ENCODE results near the gene INMT.
"Not testable (repeated sequence)": the region's sequence is repeated elsewhere in the genome, so short reads cannot be mapped to it uniquely, and the experiment has no call there.

Gene INMT

GRCh38 chr7:30713392-30713791 is 38.5 kb upstream of the INMT start:
- Histone ChIP-seq H3K36me3 (ENCODE audit: control insufficient read depth, insufficient read depth, low read length) (no peaks in the 10 kb centered on the region), H3K27ac (ENCODE audit: low read depth, low read length) (no peak overlapping the region), H2AK5ac (ENCODE audit: low read length) (no peak overlapping the region), H3K18ac (ENCODE audit: low read length) (no peak overlapping the region), H2BK120ac (ENCODE audit: low read depth, low read length) (no peak overlapping the region), H3K23ac (ENCODE audit: low read length) (no peak overlapping the region), H3K79me1 (ENCODE audit: low read length) (no peaks in the 10 kb centered on the region), H2BK15ac (replicated peaks; ENCODE audit: low read depth) (no peak overlapping the region), H4K5ac (ENCODE audit: low read length) (no peak overlapping the region), H3K4me1 (ENCODE audit: control insufficient read depth, low read depth, low read length) (no peaks in the 10 kb centered on the region), H2BK5ac (ENCODE audit: low read length) (no peak overlapping the region), H3K79me2 (ENCODE audit: control insufficient read depth, insufficient read depth, low read length) (no peaks in the 10 kb centered on the region), H3K4me2 (ENCODE audit: low read length) (no peak overlapping the region), H3K27me3 (ENCODE audit: insufficient read depth, low read length, poor library complexity) (no peaks in the 10 kb centered on the region), H4K8ac (ENCODE audit: low read depth, low read length) (no peak overlapping the region), H3K56ac (ENCODE audit: low read length) (no peak overlapping the region), H3K4ac (ENCODE audit: low read depth, low read length) (no peak overlapping the region), H3K4me3 (ENCODE audit: low read length) (no peak overlapping the region), H3K9ac (ENCODE audit: low read length) (no peak overlapping the region)
- no CpG with 5 or more reads among the region's 6 CpGs for WGBS (ENCODE audit: extremely low coverage, insufficient coverage, low lambda C conversion rate)
- DNase-seq, result no peak

GRCh38 chr7:30714129-30714528 is 37.8 kb upstream of the INMT start:
- Histone ChIP-seq H3K36me3 (ENCODE audit: control insufficient read depth, insufficient read depth, low read length) (no peaks in the 10 kb centered on the region), H2AK5ac (ENCODE audit: low read length) (no peak overlapping the region), H2BK15ac (replicated peaks; ENCODE audit: low read depth) (no peak overlapping the region), H3K9ac (ENCODE audit: low read length) (no peak overlapping the region), H3K4ac (ENCODE audit: low read depth, low read length) (no peak overlapping the region), H3K79me1 (ENCODE audit: low read length) (no peaks in the 10 kb centered on the region), H3K56ac (ENCODE audit: low read length) (no peak overlapping the region), H2BK5ac (ENCODE audit: low read length) (no peak overlapping the region), H3K23ac (ENCODE audit: low read length) (no peak overlapping the region), H3K79me2 (ENCODE audit: control insufficient read depth, insufficient read depth, low read length) (no peaks in the 10 kb centered on the region), H4K5ac (ENCODE audit: low read length) (no peak overlapping the region), H3K4me3 (ENCODE audit: low read length) (no peak overlapping the region), H3K27me3 (ENCODE audit: insufficient read depth, low read length, poor library complexity) (no peaks in the 10 kb centered on the region), H3K4me1 (ENCODE audit: control insufficient read depth, low read depth, low read length) (no peaks in the 10 kb centered on the region), H2BK120ac (ENCODE audit: low read depth, low read length) (no peak overlapping the region), H4K8ac (ENCODE audit: low read depth, low read length) (no peak overlapping the region), H3K27ac (ENCODE audit: low read depth, low read length) (no peak overlapping the region), H3K4me2 (ENCODE audit: low read length) (no peak overlapping the region), H3K18ac (ENCODE audit: low read length) (no peak overlapping the region)
- WGBS (ENCODE audit: extremely low coverage, insufficient coverage, low lambda C conversion rate), result no CpG with 5 or more reads among the region's 1 CpG
- no peak for DNase-seq

GRCh38 chr7:30717181-30717580 is 34.8 kb upstream of the INMT start:
- Histone ChIP-seq H3K36me3 (ENCODE audit: control insufficient read depth, insufficient read depth, low read length) (no peaks in the 10 kb centered on the region), H3K9ac (ENCODE audit: low read length) (no peak overlapping the region), H3K56ac (ENCODE audit: low read length) (no peak overlapping the region), H3K79me2 (ENCODE audit: control insufficient read depth, insufficient read depth, low read length) (no peaks in the 10 kb centered on the region), H3K18ac (ENCODE audit: low read length) (no peak overlapping the region), H3K27ac (ENCODE audit: low read depth, low read length) (no peak overlapping the region), H3K23ac (ENCODE audit: low read length) (no peak overlapping the region), H3K4me1 (ENCODE audit: control insufficient read depth, low read depth, low read length) (no peaks in the 10 kb centered on the region), H2AK5ac (ENCODE audit: low read length) (no peak overlapping the region), H3K79me1 (ENCODE audit: low read length) (no peaks in the 10 kb centered on the region), H3K27me3 (ENCODE audit: insufficient read depth, low read length, poor library complexity) (no peaks in the 10 kb centered on the region), H4K5ac (ENCODE audit: low read length) (no peak overlapping the region), H2BK120ac (ENCODE audit: low read depth, low read length) (no peak overlapping the region), H2BK15ac (replicated peaks; ENCODE audit: low read depth) (no peak overlapping the region), H3K4me3 (ENCODE audit: low read length) (no peak overlapping the region), H3K4me2 (ENCODE audit: low read length) (no peak overlapping the region), H2BK5ac (ENCODE audit: low read length) (no peak overlapping the region), H3K4ac (ENCODE audit: low read depth, low read length) (no peak overlapping the region), H4K8ac (ENCODE audit: low read depth, low read length) (no peak overlapping the region)
- WGBS (ENCODE audit: extremely low coverage, insufficient coverage, low lambda C conversion rate), result no CpG with 5 or more reads among the region's 2 CpGs
- DNase-seq, result peak; percentile 66

- H2BK15ac ChIP-seq (replicated peaks; ENCODE audit: low read depth); H2BK120ac ChIP-seq (ENCODE audit: low read depth, low read length); H3K79me1 ChIP-seq (ENCODE audit: low read length); H4K5ac ChIP-seq (ENCODE audit: low read length); H3K27me3 ChIP-seq (ENCODE audit: insufficient read depth, low read length, poor library complexity); H3K9ac ChIP-seq (ENCODE audit: low read length); H3K4me3 ChIP-seq (ENCODE audit: low read length); H3K4me2 ChIP-seq (ENCODE audit: low read length); H3K56ac ChIP-seq (ENCODE audit: low read length); H2AK5ac ChIP-seq (ENCODE audit: low read length); H3K23ac ChIP-seq (ENCODE audit: low read length); H3K27ac ChIP-seq (ENCODE audit: low read depth, low read length); H2BK5ac ChIP-seq (ENCODE audit: low read length); H3K4me1 ChIP-seq (ENCODE audit: control insufficient read depth, low read depth, low read length); H3K79me2 ChIP-seq (ENCODE audit: control insufficient read depth, insufficient read depth, low read length); H3K36me3 ChIP-seq (ENCODE audit: control insufficient read depth, insufficient read depth, low read length); H4K8ac ChIP-seq (ENCODE audit: low read depth, low read length); H3K4ac ChIP-seq (ENCODE audit: low read depth, low read length); H3K18ac ChIP-seq (ENCODE audit: low read length); DNase-seq: not testable (repeated sequence)
- WGBS (ENCODE audit: extremely low coverage, insufficient coverage, low lambda C conversion rate), result 100% methylated on average over 1 of the region's 2 CpGs
These were observed 32.5 kb upstream of the INMT start for GRCh38 chr7:30719434-30719833.

GRCh38 chr7:30721211-30721610 is 30.7 kb upstream of the INMT start:
- no peak for DNase-seq
- H3K27ac ChIP-seq (ENCODE audit: low read depth, low read length), result no peak overlapping the region
- H3K18ac ChIP-seq (ENCODE audit: low read length), result no peak overlapping the region
- H2BK5ac ChIP-seq (ENCODE audit: low read length), result no peak overlapping the region
- H2AK5ac ChIP-seq (ENCODE audit: low read length), result no peak overlapping the region
- H3K4me1 ChIP-seq (ENCODE audit: control insufficient read depth, low read depth, low read length), result no peaks in the 10 kb centered on the region
- H2BK15ac ChIP-seq (replicated peaks; ENCODE audit: low read depth), result no peak overlapping the region
- H3K9ac ChIP-seq (ENCODE audit: low read length), result no peak overlapping the region
- H3K79me1 ChIP-seq (ENCODE audit: low read length), result no peaks in the 10 kb centered on the region
- no peak overlapping the region for H3K4me2 ChIP-seq (ENCODE audit: low read length)
- H4K5ac ChIP-seq (ENCODE audit: low read length), result no peak overlapping the region
- no peaks in the 10 kb centered on the region for H3K79me2 ChIP-seq (ENCODE audit: control insufficient read depth, insufficient read depth, low read length)
- H3K4ac ChIP-seq (ENCODE audit: low read depth, low read length), result no peak overlapping the region
- H3K4me3 ChIP-seq (ENCODE audit: low read length), result no peak overlapping the region
- H3K27me3 ChIP-seq (ENCODE audit: insufficient read depth, low read length, poor library complexity), result no peaks in the 10 kb centered on the region
- H3K36me3 ChIP-seq (ENCODE audit: control insufficient read depth, insufficient read depth, low read length), result no peaks in the 10 kb centered on the region
- no peak overlapping the region for H3K23ac ChIP-seq (ENCODE audit: low read length)
- H3K56ac ChIP-seq (ENCODE audit: low read length), result no peak overlapping the region
- WGBS (ENCODE audit: extremely low coverage, insufficient coverage, low lambda C conversion rate), result no CpG with 5 or more reads among the region's 1 CpG
- no peak overlapping the region for H4K8ac ChIP-seq (ENCODE audit: low read depth, low read length)
- H2BK120ac ChIP-seq (ENCODE audit: low read depth, low read length), result no peak overlapping the region

- no peaks in the 10 kb centered on the region for H3K27me3 ChIP-seq (ENCODE audit: insufficient read depth, low read length, poor library complexity)
- no peaks in the 10 kb centered on the region for H3K36me3 ChIP-seq (ENCODE audit: control insufficient read depth, insufficient read depth, low read length)
- no peak overlapping the region for H2BK15ac ChIP-seq (replicated peaks; ENCODE audit: low read depth)
- H3K18ac ChIP-seq (ENCODE audit: low read length), result no peak overlapping the region
- H4K5ac ChIP-seq (ENCODE audit: low read length), result no peak overlapping the region
- H3K4ac ChIP-seq (ENCODE audit: low read depth, low read length), result no peak overlapping the region
- no peaks in the 10 kb centered on the region for H3K4me1 ChIP-seq (ENCODE audit: control insufficient read depth, low read depth, low read length)
- no peak overlapping the region for H3K4me2 ChIP-seq (ENCODE audit: low read length)
- H2AK5ac ChIP-seq (ENCODE audit: low read length), result no peak overlapping the region
- H3K23ac ChIP-seq (ENCODE audit: low read length), result no peak overlapping the region
- WGBS (ENCODE audit: extremely low coverage, insufficient coverage, low lambda C conversion rate), result no CpG with 5 or more reads among the region's 2 CpGs
- no peak overlapping the region for H4K8ac ChIP-seq (ENCODE audit: low read depth, low read length)
- DNase-seq, result no peak
- no peak overlapping the region for H3K9ac ChIP-seq (ENCODE audit: low read length)
- H3K4me3 ChIP-seq (ENCODE audit: low read length), result no peak overlapping the region
- H3K79me1 ChIP-seq (ENCODE audit: low read length), result no peaks in the 10 kb centered on the region
- no peak overlapping the region for H2BK5ac ChIP-seq (ENCODE audit: low read length)
- H3K27ac ChIP-seq (ENCODE audit: low read depth, low read length), result no peak overlapping the region
- H3K79me2 ChIP-seq (ENCODE audit: control insufficient read depth, insufficient read depth, low read length), result no peaks in the 10 kb centered on the region
- no peak overlapping the region for H2BK120ac ChIP-seq (ENCODE audit: low read depth, low read length)
- no peak overlapping the region for H3K56ac ChIP-seq (ENCODE audit: low read length)
These were observed 29.7 kb upstream of the INMT start for GRCh38 chr7:30722187-30722586.
